Dendritic cell treated with granulocyte-macrophage colony-stimulating factor and Interleukin-4, amounts not matched to agents 40 ng/mL and 50 ng/mL, for 4 days (primary cell): ENCODE measurements around the gene RGS7.

ENCODE experiments used
- H3K27ac Mint-ChIP-seq: one replicate; pipeline ENCODE4 v1.8.0; 2022; ENCODE audit warnings: mild to moderate bottlenecking, mixed read lengths
- H3K27me3 Mint-ChIP-seq: one replicate; pipeline ENCODE4 v1.8.0; 2022; ENCODE audit warnings: mild to moderate bottlenecking, mixed read lengths
- H3K36me3 Mint-ChIP-seq: one replicate; pipeline ENCODE4 v1.8.0; 2022; ENCODE audit warnings: low read depth, mixed read lengths
- H3K4me1 Mint-ChIP-seq: one replicate; pipeline ENCODE4 v1.8.0; 2022; ENCODE audit warnings: low read depth, mixed read lengths
- H3K4me3 Mint-ChIP-seq: one replicate; pipeline ENCODE4 v1.8.0; 2022; ENCODE audit warnings: mild to moderate bottlenecking, moderate library complexity, mixed read lengths
- H3K9me3 Mint-ChIP-seq: one replicate; pipeline ENCODE4 v1.8.0; 2022; ENCODE audit warnings: mixed read lengths
- intact Hi-C: fragments of 100-400 bp; cut with micrococcal nuclease; formaldehyde crosslinking; loops from one replicate; pipeline ENCODE4 v1.15.0; 2022

RGS7 gene

GRCh38 chr1:241356519-241357365 is at the start of gene RGS7:
Gene RGS7 (minus strand): TSS chr1:241357205.
- Mint-ChIP-seq H3K4me3 (peak within 1 kb of the TSS; percentile 28), H3K36me3 (no peaks in the 10 kb centered on the region), H3K9me3 (no peaks in the 10 kb centered on the region), H3K4me1 (no peaks in the 10 kb centered on the region), H3K27ac (no peak within 1 kb of the TSS), H3K27me3 (peaks cover 44% of the 10 kb centered on the region)
- intact Hi-C loops = no loop called here

DNA sequence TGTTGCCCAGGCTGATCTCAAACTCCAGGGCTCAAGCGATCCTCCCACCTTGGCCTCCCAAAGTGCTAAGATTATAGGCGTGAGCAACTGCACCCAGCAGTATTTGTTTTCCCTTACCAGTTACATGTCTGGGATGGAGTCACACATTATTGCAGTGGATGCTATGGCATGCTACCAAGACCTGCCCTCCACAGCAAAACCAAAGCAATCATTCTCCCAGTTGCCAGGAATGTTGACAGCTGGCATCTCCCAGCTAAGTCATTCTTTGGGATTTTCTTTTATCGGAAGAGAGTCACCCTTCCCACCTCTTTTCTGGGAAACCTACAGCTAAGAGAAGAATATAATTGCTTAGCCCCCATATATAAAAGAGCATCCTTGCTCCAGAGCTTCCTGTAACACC is 49.4 kb upstream of the RGS7 start:
- no peak overlapping the region for H3K4me3 Mint-ChIP-seq
- H3K27me3 Mint-ChIP-seq = no peaks in the 10 kb centered on the region
- H3K4me1 Mint-ChIP-seq = no peaks in the 10 kb centered on the region
- peaks cover 2% of the 10 kb centered on the region for H3K9me3 Mint-ChIP-seq
- intact Hi-C loops = no loop called here
- H3K27ac Mint-ChIP-seq = no peak overlapping the region
- H3K36me3 Mint-ChIP-seq = no peaks in the 10 kb centered on the region

- intact Hi-C loops = no loop called here
- H3K9me3 Mint-ChIP-seq = peaks cover 9% of the 10 kb centered on the region
- no peak overlapping the region for H3K4me3 Mint-ChIP-seq
- no peaks in the 10 kb centered on the region for H3K36me3 Mint-ChIP-seq
- H3K27me3 Mint-ChIP-seq = no peaks in the 10 kb centered on the region
- no peak overlapping the region for H3K27ac Mint-ChIP-seq
- H3K4me1 Mint-ChIP-seq = no peaks in the 10 kb centered on the region
Measured at GRCh38 chr1:241401156-241401555, 44.2 kb upstream of the RGS7 start.

- Mint-ChIP-seq H3K36me3 (no peaks in the 10 kb centered on the region), H3K27me3 (no peaks in the 10 kb centered on the region), H3K9me3 (peaks cover 9% of the 10 kb centered on the region), H3K27ac (no peak overlapping the region), H3K4me3 (no peak overlapping the region), H3K4me1 (no peaks in the 10 kb centered on the region)
- intact Hi-C loops = no loop called here
Measured at GRCh38 chr1:241396747-241397681, 40.0 kb upstream of the RGS7 start.

- Mint-ChIP-seq H3K9me3 (no peaks in the 10 kb centered on the region), H3K27ac (no peak overlapping the region), H3K36me3 (no peaks in the 10 kb centered on the region), H3K4me1 (no peaks in the 10 kb centered on the region), H3K4me3 (no peak overlapping the region), H3K27me3 (no peaks in the 10 kb centered on the region)
- intact Hi-C loops = no loop called here
Measured at GRCh38 chr1:241391926-241392710, 35.1 kb upstream of the RGS7 start.

DNA sequence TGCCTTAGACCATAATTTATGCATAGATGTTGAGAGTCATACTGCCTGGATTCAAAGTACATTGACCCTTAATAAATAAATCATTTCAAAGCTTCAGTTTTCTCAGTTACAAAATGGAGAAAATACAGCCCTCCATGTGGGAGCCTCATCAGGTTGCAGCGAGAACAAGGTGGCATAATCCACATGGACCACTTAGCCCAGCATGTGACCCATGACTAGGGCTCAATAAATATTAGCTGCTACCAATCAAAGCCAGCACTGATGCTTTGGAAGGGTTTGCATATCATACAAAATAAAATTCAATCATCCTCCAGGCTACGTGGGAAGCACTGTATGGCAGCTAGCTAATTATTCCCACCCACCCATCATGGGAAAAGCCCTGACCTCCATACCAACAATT is 33.5 kb upstream of the RGS7 start:
- Mint-ChIP-seq H3K9me3 (no peaks in the 10 kb centered on the region), H3K36me3 (no peaks in the 10 kb centered on the region), H3K27ac (no peak overlapping the region), H3K4me3 (no peak overlapping the region), H3K27me3 (no peaks in the 10 kb centered on the region), H3K4me1 (no peaks in the 10 kb centered on the region)
- intact Hi-C loops = no loop called here

DNA sequence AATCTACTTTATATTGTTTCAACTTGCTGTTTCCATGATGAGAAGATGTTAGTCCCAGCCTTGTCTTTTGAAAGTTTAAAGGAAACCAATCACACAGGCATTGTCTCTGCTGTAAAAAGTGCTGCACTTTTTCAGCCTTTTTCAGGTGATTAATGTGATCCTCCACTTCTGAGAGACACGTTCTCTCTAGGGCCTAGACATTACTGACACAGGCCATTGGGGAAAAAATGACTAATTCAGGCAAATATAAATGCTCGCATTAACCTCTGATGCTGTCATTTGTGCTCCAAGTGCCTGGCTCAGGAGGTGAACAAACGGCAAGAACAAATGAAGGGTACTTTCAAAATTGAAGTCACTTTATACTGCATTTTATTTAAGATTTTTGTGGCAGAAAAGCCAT is 32.4 kb upstream of the RGS7 start:
- intact Hi-C loops = no loop called here
- H3K9me3 Mint-ChIP-seq = no peaks in the 10 kb centered on the region
- no peaks in the 10 kb centered on the region for H3K27me3 Mint-ChIP-seq
- H3K4me3 Mint-ChIP-seq = no peak overlapping the region
- no peaks in the 10 kb centered on the region for H3K36me3 Mint-ChIP-seq
- no peaks in the 10 kb centered on the region for H3K4me1 Mint-ChIP-seq
- H3K27ac Mint-ChIP-seq = no peak overlapping the region

DNA sequence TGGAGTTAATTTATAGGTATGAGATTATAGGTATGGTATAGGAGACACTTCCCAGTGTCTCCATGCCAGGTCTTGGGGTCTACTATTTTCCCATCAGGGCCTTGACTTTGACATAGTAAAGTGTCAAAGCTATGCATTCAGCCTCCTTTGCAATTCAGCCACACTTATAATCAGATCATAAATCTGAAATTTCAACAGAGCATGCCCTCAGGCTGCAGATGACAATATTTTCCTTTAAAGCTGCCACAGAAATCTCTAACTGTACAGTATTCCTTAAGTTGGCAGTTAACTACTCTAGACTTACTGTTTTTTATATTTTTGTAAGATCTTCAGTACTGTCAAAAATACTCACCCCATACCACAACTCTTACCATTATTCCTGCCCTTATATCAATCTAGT is 30.2 kb upstream of the RGS7 start:
- H3K27me3 Mint-ChIP-seq = no peaks in the 10 kb centered on the region
- H3K4me3 Mint-ChIP-seq = no peak overlapping the region
- H3K36me3 Mint-ChIP-seq = no peaks in the 10 kb centered on the region
- no peak overlapping the region for H3K27ac Mint-ChIP-seq
- no peaks in the 10 kb centered on the region for H3K4me1 Mint-ChIP-seq
- no peaks in the 10 kb centered on the region for H3K9me3 Mint-ChIP-seq
- intact Hi-C loops = no loop called here

GRCh38 chr1:241376701-241377100 is 19.7 kb upstream of the RGS7 start:
- Mint-ChIP-seq H3K4me1 (no peaks in the 10 kb centered on the region), H3K27me3 (no peaks in the 10 kb centered on the region), H3K36me3 (no peaks in the 10 kb centered on the region), H3K9me3 (peaks cover 17% of the 10 kb centered on the region), H3K27ac (no peak overlapping the region), H3K4me3 (no peak overlapping the region)
- intact Hi-C loops = no loop called here

DNA sequence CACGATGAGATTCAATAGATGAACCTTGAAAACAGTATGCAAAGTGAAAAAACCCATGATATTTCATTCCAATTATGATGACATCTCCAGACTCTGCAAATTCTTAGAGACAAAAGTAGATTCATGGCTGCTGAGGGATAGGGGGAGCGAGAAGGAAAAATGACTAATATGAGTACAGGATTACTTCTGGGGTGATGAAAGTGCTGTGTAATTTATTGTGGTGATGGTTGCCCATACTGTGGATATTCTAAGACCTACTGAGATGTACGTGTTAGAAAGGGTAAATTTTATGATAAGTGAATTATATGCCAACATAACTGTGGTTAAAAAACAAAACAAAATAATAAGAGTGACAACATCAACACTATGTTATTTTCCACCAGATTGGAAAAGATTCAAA is 18.9 kb upstream of the RGS7 start:
- Mint-ChIP-seq H3K4me1 (no peaks in the 10 kb centered on the region), H3K27ac (no peak overlapping the region), H3K27me3 (no peaks in the 10 kb centered on the region), H3K36me3 (no peaks in the 10 kb centered on the region), H3K4me3 (no peak overlapping the region), H3K9me3 (peaks cover 10% of the 10 kb centered on the region)
- intact Hi-C loops = no loop called here

GRCh38 chr1:241366196-241366595 is 9.2 kb upstream of the RGS7 start:
- H3K27me3 Mint-ChIP-seq = no peaks in the 10 kb centered on the region
- H3K4me1 Mint-ChIP-seq = no peaks in the 10 kb centered on the region
- intact Hi-C loops = no loop called here
- no peak overlapping the region for H3K27ac Mint-ChIP-seq
- H3K4me3 Mint-ChIP-seq = no peak overlapping the region
- H3K36me3 Mint-ChIP-seq = no peaks in the 10 kb centered on the region
- H3K9me3 Mint-ChIP-seq = no peaks in the 10 kb centered on the region

DNA sequence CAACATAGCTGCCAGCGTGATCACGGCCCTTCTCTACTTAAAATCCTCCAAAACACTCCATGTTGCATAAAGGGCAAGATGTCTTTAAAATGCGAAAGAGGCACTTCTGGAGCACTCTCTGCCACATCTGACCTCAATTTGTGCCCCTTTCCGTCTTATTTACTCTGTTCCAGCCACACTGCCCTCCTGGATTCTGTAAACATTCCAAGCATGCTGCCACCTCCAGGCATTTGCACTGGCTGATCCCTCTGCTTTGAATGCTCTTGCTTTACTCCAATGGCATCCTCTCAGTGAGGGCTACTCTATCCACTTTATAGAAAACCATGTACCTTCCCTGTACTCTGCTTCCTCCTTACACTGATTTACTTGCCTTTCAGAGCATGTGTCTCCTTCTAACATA is 5.3 kb upstream of the RGS7 start:
- Mint-ChIP-seq H3K36me3 (no peaks in the 10 kb centered on the region), H3K4me3 (no peak overlapping the region), H3K27ac (no peak overlapping the region), H3K27me3 (peaks cover 21% of the 10 kb centered on the region), H3K9me3 (no peaks in the 10 kb centered on the region), H3K4me1 (no peaks in the 10 kb centered on the region)
- intact Hi-C loops = no loop called here

DNA sequence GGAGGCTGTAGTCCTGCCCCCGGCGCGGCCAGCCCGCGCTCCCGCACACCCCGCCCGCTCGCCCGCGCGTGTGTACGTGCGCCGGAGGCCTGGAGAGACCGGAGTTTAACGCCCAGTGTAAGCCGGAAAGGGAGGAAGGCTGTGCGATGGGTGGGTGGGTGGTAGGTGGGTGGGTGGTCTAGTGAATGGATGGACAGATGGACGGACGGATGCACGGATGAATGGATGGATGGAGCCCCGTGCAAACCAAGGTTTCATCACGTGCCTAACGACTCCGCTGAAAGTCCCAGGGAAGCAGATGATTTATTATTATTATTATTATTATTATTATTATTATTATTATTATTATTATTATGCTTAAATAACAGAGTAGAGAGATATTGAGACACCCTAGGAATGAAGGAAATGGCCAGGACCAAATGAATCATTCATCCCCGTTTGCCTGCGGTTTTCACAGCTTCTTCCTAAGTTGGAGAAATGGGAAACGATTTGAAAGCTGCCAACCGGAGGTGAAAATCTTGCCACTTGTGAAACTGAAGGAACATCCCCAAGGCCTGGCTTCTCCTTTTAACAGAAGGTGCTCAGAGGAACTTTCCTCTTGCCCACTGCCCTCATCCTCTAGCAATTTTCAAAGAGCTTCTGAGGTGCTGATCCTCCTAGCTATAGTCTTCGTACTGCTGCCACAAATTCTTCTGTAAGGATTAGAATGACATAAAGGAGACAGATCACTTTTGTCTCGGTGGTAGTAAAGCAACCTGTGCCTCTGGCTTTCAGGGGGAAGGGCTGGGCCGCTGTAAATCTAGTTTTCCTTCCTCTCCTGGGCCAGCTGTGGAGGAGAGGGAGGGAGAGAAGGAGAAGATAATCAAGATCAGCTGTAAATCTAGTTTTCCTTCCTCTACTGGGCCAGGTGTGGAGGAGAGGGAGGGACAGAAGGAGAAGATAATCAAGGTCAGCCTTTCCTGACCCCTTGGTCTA is 648 bp upstream of the RGS7 start:
- Mint-ChIP-seq H3K27ac (no peak overlapping the region), H3K9me3 (no peaks in the 10 kb centered on the region), H3K4me3 (no peak overlapping the region), H3K36me3 (no peaks in the 10 kb centered on the region), H3K27me3 (peaks cover 44% of the 10 kb centered on the region), H3K4me1 (no peaks in the 10 kb centered on the region)
- intact Hi-C loops = no loop called here
